IPS-20b (cell line): ENCODE data around the gene TEX12.

ENCODE experiments used
- H3K27ac ChIP-seq: one replicate; pipeline ENCODE4 v1.5.1; 2013; ENCODE audit warnings: low read length
- H3K27me3 ChIP-seq: 2 replicates; pipeline ENCODE4 v1.6.1; 2013; ENCODE audit warnings: mild to moderate bottlenecking, low read length, inconsistent platforms; ENCODE audit not compliant: insufficient read depth
- H3K36me3 ChIP-seq: 2 replicates; pipeline ENCODE4 v1.6.1; 2013; ENCODE audit warnings: low read depth, mild to moderate bottlenecking, inconsistent platforms, low read length, moderate library complexity; ENCODE audit not compliant: insufficient read depth
- H3K4me1 ChIP-seq: 2 replicates; pipeline ENCODE4 v1.6.1; 2013; ENCODE audit warnings: mild to moderate bottlenecking, control low read depth, inconsistent platforms, low read length, moderate library complexity; ENCODE audit not compliant: insufficient read depth
- H3K4me3 ChIP-seq: 2 replicates; pipeline ENCODE4 v1.5.1; 2013; ENCODE audit warnings: mild to moderate bottlenecking, low read length, inconsistent platforms
- H3K9ac ChIP-seq: 2 replicates; pipeline ENCODE4 v1.6.1; 2013; ENCODE audit warnings: low read depth, mild to moderate bottlenecking, inconsistent platforms, low read length, moderate library complexity
- H3K9me3 ChIP-seq: 2 replicates; pipeline ENCODE4 v1.6.1; 2013; ENCODE audit warnings: mild to moderate bottlenecking, low read depth, low read length, inconsistent platforms; ENCODE audit not compliant: insufficient read depth

The TEX12 gene, protein sequence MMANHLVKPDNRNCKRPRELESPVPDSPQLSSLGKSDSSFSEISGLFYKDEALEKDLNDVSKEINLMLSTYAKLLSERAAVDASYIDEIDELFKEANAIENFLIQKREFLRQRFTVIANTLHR

GRCh38 chr11:112167145-112167544 lies at the start of gene TEX12:
Gene TEX12, plus strand, starts transcription at chr11:112167372. Its CDS starts 1,897 bp downstream, at chr11:112169269.
- Histone ChIP-seq H3K9ac (no peak within 1 kb of the TSS), H3K27me3 (no peaks in the 10 kb centered on the region), H3K4me3 (no peak within 1 kb of the TSS), H3K9me3 (no peaks in the 10 kb centered on the region), H3K27ac (no peak within 1 kb of the TSS), H3K4me1 (no peaks in the 10 kb centered on the region), H3K36me3 (no peaks in the 10 kb centered on the region)

DNA sequence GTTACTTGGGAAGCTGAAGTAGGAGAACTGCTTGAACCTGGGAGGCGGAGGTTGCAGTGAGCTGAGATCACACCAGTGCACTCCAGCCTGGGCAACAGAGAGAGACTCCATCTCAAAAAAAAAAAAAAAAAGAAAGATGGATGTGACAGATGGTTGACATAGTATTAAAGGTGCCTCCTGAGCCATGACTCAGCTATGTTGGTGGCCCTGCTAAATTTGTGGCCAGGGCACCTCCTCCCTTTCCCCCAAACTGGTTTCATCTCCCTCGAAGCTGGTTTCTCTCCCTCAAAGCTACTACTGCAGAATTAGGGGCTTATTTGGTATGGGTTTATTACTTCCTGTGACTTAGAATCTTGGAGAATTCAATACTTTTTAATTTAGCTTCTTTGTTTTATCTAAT lies 49.0 kb upstream of the TEX12 start:
- no peaks in the 10 kb centered on the region for H3K36me3 ChIP-seq

GRCh38 chr11:112121981-112122615 lies 45.1 kb upstream of the TEX12 start:
- Histone ChIP-seq H3K9me3 (no peaks in the 10 kb centered on the region), H3K36me3 (no peaks in the 10 kb centered on the region), H3K27me3 (no peaks in the 10 kb centered on the region), H3K9ac (no peak overlapping the region), H3K4me1 (no peaks in the 10 kb centered on the region), H3K4me3 (no peak overlapping the region), H3K27ac (no peak overlapping the region)

More for the DNA sequence above, 49.0 kb upstream of the TEX12 start:
- Histone ChIP-seq H3K4me1 (no peaks in the 10 kb centered on the region), H3K4me3 (no peak overlapping the region), H3K9ac (no peak overlapping the region), H3K9me3 (no peaks in the 10 kb centered on the region), H3K27me3 (no peaks in the 10 kb centered on the region), H3K27ac (no peak overlapping the region)

DNA sequence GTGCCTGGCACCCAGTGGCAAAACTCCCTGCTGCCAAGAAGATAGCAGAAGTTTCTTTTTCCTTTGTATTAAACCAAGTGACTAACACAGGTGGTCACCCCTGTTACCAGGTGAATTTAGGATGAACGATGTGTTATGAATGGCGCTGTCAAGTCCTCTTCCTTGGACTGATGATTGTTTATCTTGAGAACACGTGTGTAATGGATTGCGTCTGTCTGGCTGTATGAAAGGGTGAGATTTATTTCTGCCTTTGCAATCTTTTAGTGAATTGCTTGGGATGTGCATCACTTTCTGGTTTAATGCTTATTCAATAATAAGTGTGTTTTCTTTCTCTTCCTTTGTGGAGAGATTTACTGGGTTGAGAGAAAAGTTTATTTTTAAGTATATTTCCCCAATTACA lies 44.0 kb upstream of the TEX12 start:
- Histone ChIP-seq H3K36me3 (no peaks in the 10 kb centered on the region), H3K4me3 (no peak overlapping the region), H3K9me3 (no peaks in the 10 kb centered on the region), H3K27me3 (no peaks in the 10 kb centered on the region), H3K4me1 (no peaks in the 10 kb centered on the region), H3K27ac (no peak overlapping the region), H3K9ac (no peak overlapping the region)

- Histone ChIP-seq H3K4me1 (no peaks in the 10 kb centered on the region), H3K9ac (no peak overlapping the region), H3K27me3 (no peaks in the 10 kb centered on the region), H3K27ac (no peak overlapping the region), H3K9me3 (no peaks in the 10 kb centered on the region), H3K36me3 (no peaks in the 10 kb centered on the region), H3K4me3 (no peak overlapping the region)
Observed at GRCh38 chr11:112127056-112127455, 40.1 kb upstream of the TEX12 start.

DNA sequence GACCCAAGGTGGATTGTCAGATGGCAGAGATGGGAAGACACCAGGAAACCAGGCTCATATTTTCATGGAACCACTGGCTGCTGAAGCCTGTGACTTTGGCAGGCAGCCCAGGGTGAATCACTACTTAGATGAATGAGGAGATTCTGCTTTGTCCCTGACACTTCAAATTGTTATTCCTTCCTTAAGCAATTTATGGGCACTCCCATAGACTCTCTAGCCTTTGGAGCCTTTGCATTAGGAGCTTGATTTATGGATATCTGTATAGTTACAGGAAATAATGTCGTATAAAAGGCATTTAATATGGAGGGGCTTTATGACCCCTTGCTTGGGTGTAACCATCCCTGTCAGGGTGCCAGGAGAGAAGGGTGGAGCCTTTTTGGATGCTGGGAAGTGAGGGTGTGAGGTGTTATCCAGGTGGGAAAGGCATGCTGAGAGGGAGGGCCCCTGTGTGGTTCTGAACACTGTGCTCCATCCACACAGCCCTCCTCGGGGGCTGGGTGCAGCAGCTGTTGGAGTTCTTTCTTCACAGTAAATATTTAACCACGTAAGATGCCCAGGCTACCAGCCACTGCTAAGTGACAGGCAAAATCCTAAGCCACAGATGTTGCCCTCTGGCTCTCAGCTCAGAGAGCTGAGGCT lies 38.6 kb upstream of the TEX12 start:
- Histone ChIP-seq H3K27ac (no peak overlapping the region), H3K9me3 (no peaks in the 10 kb centered on the region), H3K27me3 (no peaks in the 10 kb centered on the region), H3K9ac (no peak overlapping the region), H3K4me3 (no peak overlapping the region), H3K36me3 (no peaks in the 10 kb centered on the region), H3K4me1 (no peaks in the 10 kb centered on the region)

DNA sequence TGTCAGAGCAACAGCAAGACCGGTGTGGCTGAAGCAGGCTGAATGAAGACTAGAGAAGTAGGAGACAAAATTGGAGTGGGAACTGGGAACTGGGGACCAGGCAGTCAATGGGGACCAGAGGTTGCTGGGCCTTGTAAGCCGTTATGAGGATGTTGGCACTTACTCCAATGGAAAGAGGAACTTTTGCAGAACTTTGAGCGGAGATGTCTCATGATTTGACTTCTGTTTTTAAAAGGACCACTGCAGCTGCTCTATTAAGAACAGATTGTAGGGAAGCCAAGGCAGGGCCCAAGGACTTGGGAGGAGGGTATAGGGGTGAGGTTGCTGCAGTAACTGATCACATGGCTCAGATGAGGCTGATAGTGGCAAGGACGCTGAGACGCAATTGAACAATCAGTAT lies 37.5 kb upstream of the TEX12 start:
- H3K27ac ChIP-seq: no peak overlapping the region
- no peaks in the 10 kb centered on the region for H3K4me1 ChIP-seq

DNA sequence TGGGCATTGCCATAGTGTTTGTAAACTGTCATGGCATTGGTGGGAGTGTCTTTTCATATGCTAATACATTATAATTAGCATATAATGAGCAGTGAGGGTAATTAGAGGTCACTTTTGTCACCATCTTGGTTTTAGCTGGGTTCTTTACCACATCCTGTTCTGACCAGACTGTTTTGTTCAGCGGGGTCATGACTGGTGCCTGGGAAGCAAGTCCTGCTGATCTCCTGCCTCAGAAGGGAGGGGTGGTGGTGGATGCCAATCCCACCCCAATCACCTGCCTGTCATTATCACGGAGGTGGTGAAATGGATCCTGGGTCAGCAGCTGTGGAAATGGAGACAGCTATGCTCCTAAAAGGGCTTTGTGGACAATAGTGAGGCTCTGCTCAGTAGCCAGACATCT lies 34.4 kb upstream of the TEX12 start:
- no peaks in the 10 kb centered on the region for H3K9me3 ChIP-seq
- no peak overlapping the region for H3K4me3 ChIP-seq
- H3K27me3 ChIP-seq: no peaks in the 10 kb centered on the region
- no peak overlapping the region for H3K9ac ChIP-seq
- no peaks in the 10 kb centered on the region for H3K36me3 ChIP-seq
- H3K27ac ChIP-seq: no peak overlapping the region
- H3K4me1 ChIP-seq: no peaks in the 10 kb centered on the region

More for the DNA sequence above, 37.5 kb upstream of the TEX12 start:
- H3K27me3 ChIP-seq: no peaks in the 10 kb centered on the region
- H3K36me3 ChIP-seq: no peaks in the 10 kb centered on the region
- no peak overlapping the region for H3K9ac ChIP-seq
- H3K9me3 ChIP-seq: no peaks in the 10 kb centered on the region
- H3K4me3 ChIP-seq: no peak overlapping the region

GRCh38 chr11:112134473-112134872 lies 32.7 kb upstream of the TEX12 start:
- H3K27ac ChIP-seq: no peak overlapping the region
- no peak overlapping the region for H3K9ac ChIP-seq
- no peak overlapping the region for H3K4me3 ChIP-seq

DNA sequence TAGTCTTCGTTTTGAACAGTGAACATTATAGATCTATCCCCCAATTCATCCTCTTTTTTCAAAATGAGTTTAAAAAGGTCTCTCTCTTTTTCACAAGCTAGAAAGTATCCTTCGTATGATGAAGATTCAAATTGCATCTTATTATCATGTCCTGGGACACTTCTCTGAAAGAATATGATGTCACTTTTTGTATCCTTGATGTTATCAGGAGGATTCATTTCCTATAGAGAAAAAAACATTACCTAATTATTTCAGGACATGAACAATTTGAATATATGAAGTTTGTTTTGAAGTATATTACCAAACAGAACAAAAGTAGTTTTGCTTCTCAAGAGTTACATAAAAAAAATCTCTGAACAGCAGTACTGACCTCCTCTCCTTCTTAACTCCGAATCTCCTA lies 23.6 kb upstream of the TEX12 start:
- Histone ChIP-seq H3K9ac (no peak overlapping the region), H3K36me3 (no peaks in the 10 kb centered on the region), H3K27me3 (no peaks in the 10 kb centered on the region), H3K4me1 (no peaks in the 10 kb centered on the region), H3K27ac (no peak overlapping the region), H3K9me3 (no peaks in the 10 kb centered on the region), H3K4me3 (no peak overlapping the region)

More at GRCh38 chr11:112134473-112134872, 32.7 kb upstream of the TEX12 start:
- Histone ChIP-seq H3K4me1 (no peaks in the 10 kb centered on the region), H3K36me3 (no peaks in the 10 kb centered on the region), H3K27me3 (no peaks in the 10 kb centered on the region), H3K9me3 (no peaks in the 10 kb centered on the region)

- no peak overlapping the region for H3K4me3 ChIP-seq
- no peaks in the 10 kb centered on the region for H3K4me1 ChIP-seq
- H3K27ac ChIP-seq: no peak overlapping the region
- no peak overlapping the region for H3K9ac ChIP-seq
- no peaks in the 10 kb centered on the region for H3K27me3 ChIP-seq
- no peaks in the 10 kb centered on the region for H3K9me3 ChIP-seq
- no peaks in the 10 kb centered on the region for H3K36me3 ChIP-seq
Observed at GRCh38 chr11:112150517-112150916, 16.7 kb upstream of the TEX12 start.
